Measurements from ENCODE around the gene SLC6A15. TPM values are rescaled to one million over a fixed set of nuclear protein-coding genes. Genes with fewer than 3 reads are reported as not detected.

Gene SLC6A15
- total RNA-seq, 1 experiment from 2014 or later = 0.07 TPM

DNA sequence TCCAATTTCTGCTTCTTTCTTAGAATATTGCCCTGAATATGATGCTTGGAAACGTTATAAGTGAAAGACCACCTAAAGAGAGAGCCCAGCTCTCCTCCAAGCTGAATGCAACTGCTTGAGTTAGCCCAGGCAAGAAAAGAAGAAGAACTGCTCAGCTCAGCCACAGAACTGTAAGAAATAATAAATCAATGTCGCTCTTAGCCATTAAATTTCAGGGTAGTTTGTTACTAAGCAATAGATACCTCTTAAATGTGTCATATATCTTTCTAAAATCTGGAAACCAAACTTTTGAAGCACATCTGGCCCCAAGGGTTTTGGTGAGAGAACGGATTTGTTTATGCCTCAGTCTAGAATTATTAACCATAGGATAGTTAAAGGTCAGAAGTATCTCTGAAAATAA is 50.4 kb downstream of the SLC6A15 start:
- no peak for ATAC-seq
- H2AFZ ChIP-seq (ENCODE audit: low read depth, low read length, poor library complexity, severe bottlenecking) = no peak overlapping the region
- no peak overlapping the region for H3K27ac ChIP-seq (ENCODE audit: low read depth, low read length)
- CTCF ChIA-PET = no interaction called here
- no peaks in the 10 kb centered on the region for H3K9me3 ChIP-seq (ENCODE audit: control insufficient read depth in 1 of 2, insufficient read depth in 1 of 2, low read depth in 1 of 2, low read length in 2 of 2)
- intact Hi-C loops (cut with micrococcal nuclease) = no loop called here
- no TSS peak for BruUV-seq (replicated peaks)
- RAD21 ChIA-PET (ENCODE audit: low non-redundant PET in 1 of 2, low total read pairs in 2 of 2, uncharacterized antibody in 2 of 2, unreplicated experiment in 2 of 2) = no interaction called here
- H4K20me1 ChIP-seq (ENCODE audit: insufficient read depth) = no peaks in the 10 kb centered on the region
- H3K4me2 ChIP-seq (ENCODE audit: low read length) = no peak overlapping the region
- no peaks in the 10 kb centered on the region for H3K9me2 ChIP-seq (ENCODE audit: insufficient read depth)
- no peak overlapping the region for H3K9ac ChIP-seq (ENCODE audit: low read length)
- no peaks in the 10 kb centered on the region for H3K79me2 ChIP-seq (ENCODE audit: insufficient read depth, low read length)
- H3K36me3 ChIP-seq (ENCODE audit: control insufficient read depth in 1 of 2, insufficient read depth in 2 of 2, low read length in 2 of 2) = no peaks in the 10 kb centered on the region
- no peaks in the 10 kb centered on the region for H3K27me3 ChIP-seq (ENCODE audit: insufficient read depth, low read length)
- no peak for DNase-seq (ENCODE audit: low read depth, low spot score)
- H3K4me3 ChIP-seq (replicated peaks in 1 of 2; ENCODE audit: low read depth in 1 of 2, low read length in 2 of 2) = no peak overlapping the region
- H3K4me1 ChIP-seq (ENCODE audit: control insufficient read depth in 1 of 2, insufficient read depth in 2 of 2, low read length in 2 of 2) = no peaks in the 10 kb centered on the region
- POLR2A ChIA-PET = no interaction called here
- TF ChIP-seq, protein P1, sequence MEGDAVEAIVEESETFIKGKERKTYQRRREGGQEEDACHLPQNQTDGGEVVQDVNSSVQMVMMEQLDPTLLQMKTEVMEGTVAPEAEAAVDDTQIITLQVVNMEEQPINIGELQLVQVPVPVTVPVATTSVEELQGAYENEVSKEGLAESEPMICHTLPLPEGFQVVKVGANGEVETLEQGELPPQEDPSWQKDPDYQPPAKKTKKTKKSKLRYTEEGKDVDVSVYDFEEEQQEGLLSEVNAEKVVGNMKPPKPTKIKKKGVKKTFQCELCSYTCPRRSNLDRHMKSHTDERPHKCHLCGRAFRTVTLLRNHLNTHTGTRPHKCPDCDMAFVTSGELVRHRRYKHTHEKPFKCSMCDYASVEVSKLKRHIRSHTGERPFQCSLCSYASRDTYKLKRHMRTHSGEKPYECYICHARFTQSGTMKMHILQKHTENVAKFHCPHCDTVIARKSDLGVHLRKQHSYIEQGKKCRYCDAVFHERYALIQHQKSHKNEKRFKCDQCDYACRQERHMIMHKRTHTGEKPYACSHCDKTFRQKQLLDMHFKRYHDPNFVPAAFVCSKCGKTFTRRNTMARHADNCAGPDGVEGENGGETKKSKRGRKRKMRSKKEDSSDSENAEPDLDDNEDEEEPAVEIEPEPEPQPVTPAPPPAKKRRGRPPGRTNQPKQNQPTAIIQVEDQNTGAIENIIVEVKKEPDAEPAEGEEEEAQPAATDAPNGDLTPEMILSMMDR (IDR thresholded peaks at IDR 0.05 in 2 of 3, conservative IDR thresholded peaks at IDR 0.05 in 1 of 3; ENCODE audit: borderline replicate concordance in 1 of 3, insufficient read depth in 1 of 3, low read depth in 2 of 3, low read length in 2 of 3) = no peak

GRCh38 chr12:84860718-84861117 is 51.9 kb downstream of the SLC6A15 start:
- H3K79me2 ChIP-seq (ENCODE audit: insufficient read depth, low read length) = no peaks in the 10 kb centered on the region
- no TSS peak for BruUV-seq (replicated peaks)
- no peak overlapping the region for H3K4me3 ChIP-seq (replicated peaks in 1 of 2; ENCODE audit: low read depth in 1 of 2, low read length in 2 of 2)
- ATAC-seq (no peak), DNase-seq (ENCODE audit: low read depth, low spot score) (no peak)
- no peaks in the 10 kb centered on the region for H3K27me3 ChIP-seq (ENCODE audit: insufficient read depth, low read length)
- no peaks in the 10 kb centered on the region for H3K9me2 ChIP-seq (ENCODE audit: insufficient read depth)
- no peak overlapping the region for H3K9ac ChIP-seq (ENCODE audit: low read length)
- H3K27ac ChIP-seq (ENCODE audit: low read depth, low read length) = no peak overlapping the region
- RAD21 ChIA-PET (ENCODE audit: low non-redundant PET in 1 of 2, low total read pairs in 2 of 2, uncharacterized antibody in 2 of 2, unreplicated experiment in 2 of 2) = no interaction called here
- no peak overlapping the region for H2AFZ ChIP-seq (ENCODE audit: low read depth, low read length, poor library complexity, severe bottlenecking)
- TF ChIP-seq EZH2 (IDR thresholded peaks at IDR 0.05) (no peak), CBX3 (IDR thresholded peaks at IDR 0.05; ENCODE audit: low read depth) (no peak)
- CTCF ChIA-PET = no interaction called here
- intact Hi-C loops (cut with micrococcal nuclease) = no loop called here
- no peaks in the 10 kb centered on the region for H3K9me3 ChIP-seq (ENCODE audit: control insufficient read depth in 1 of 2, insufficient read depth in 1 of 2, low read depth in 1 of 2, low read length in 2 of 2)
- H3K4me2 ChIP-seq (ENCODE audit: low read length) = no peak overlapping the region
- H3K36me3 ChIP-seq (ENCODE audit: control insufficient read depth in 1 of 2, insufficient read depth in 2 of 2, low read length in 2 of 2) = no peaks in the 10 kb centered on the region
- H4K20me1 ChIP-seq (ENCODE audit: insufficient read depth) = no peaks in the 10 kb centered on the region
- H3K4me1 ChIP-seq (ENCODE audit: control insufficient read depth in 1 of 2, insufficient read depth in 2 of 2, low read length in 2 of 2) = no peaks in the 10 kb centered on the region
- POLR2A ChIA-PET = no interaction called here

Data from HCT116 (cell line).